ENCODE results near the gene FAM20A. TPM values are rescaled to one million over a fixed set of nuclear protein-coding genes. Genes with fewer than 3 reads are reported as not detected.

The FAM20A gene
- total and polyA plus RNA-seq, 2 of the 8 experiments (the other 6 are each of a cell fraction or from before 2014, with no cell fraction given): 3.6 to 11.9 TPM

- TF ChIP-seq ATF3 (IDR thresholded peaks at IDR 0.05; ENCODE audit: insufficient read depth, low read depth, low read length) (no peak), POLR2AphosphoS5 (IDR thresholded peaks at IDR 0.05; ENCODE audit: low read depth, low read length) (no peak), RNF2 (IDR thresholded peaks at IDR 0.05; ENCODE audit: borderline replicate concordance, low read depth, low read length, missing control alignments, poor library complexity, severe bottlenecking) (no peak), HDAC2 (IDR thresholded peaks at IDR 0.05; ENCODE audit: borderline replicate concordance in 1 of 2, low read depth in 2 of 2, low read length in 2 of 2) (no peak), NRF1 (IDR thresholded peaks at IDR 0.05; ENCODE audit: low read depth, low read length) (no peak)
Observed at GRCh38 chr17:68522266-68522665, 78.9 kb downstream of the FAM20A start (continued).
